Right hindlimb (tissue), 1 donor: ENCODE measurements around the gene HEBP2.
"Not testable (repeated sequence)": the region's sequence is repeated elsewhere in the genome, so short reads cannot be mapped to it uniquely, and the experiment has no call there.

ENCODE experiments used
- DNase-seq: peaks from one replicate; pipeline ENCODE4 v3.0.0-alpha.2; 2018

The HEBP2 gene, protein sequence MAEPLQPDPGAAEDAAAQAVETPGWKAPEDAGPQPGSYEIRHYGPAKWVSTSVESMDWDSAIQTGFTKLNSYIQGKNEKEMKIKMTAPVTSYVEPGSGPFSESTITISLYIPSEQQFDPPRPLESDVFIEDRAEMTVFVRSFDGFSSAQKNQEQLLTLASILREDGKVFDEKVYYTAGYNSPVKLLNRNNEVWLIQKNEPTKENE

GRCh38 chr6:138403801-138404665, at the start of gene HEBP2:
Gene HEBP2, plus strand, starts transcription at chr6:138404223. Its CDS starts 273 bp downstream, at chr6:138404496.
- peak; percentile 91 for DNase-seq

GRCh38 chr6:138357928-138358327, 46.1 kb upstream of the HEBP2 start:
- DNase-seq, result no peak

DNA sequence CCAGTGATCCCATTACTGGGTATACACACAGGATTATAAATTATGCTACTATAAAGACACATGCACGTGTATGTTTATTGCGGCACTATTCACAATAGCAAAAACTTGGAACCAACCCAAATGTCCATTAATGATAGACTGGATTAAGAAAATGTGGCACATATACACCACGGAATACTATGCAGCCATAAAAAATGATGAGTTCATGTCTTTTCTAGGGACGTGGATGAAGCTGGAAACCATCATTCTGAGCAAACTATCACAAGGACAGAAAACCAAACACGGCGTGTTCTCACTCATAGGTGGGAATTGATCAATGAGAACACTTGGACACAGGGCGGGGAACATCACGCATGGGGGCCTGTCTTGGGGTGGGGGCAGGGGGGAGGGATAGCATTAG, 35.3 kb upstream of the HEBP2 start:
- not testable (repeated sequence) for DNase-seq

GRCh38 chr6:138370631-138371451, 33.2 kb upstream of the HEBP2 start:
- no peak for DNase-seq

- no peak for DNase-seq
These were observed 32.6 kb upstream of the HEBP2 start for GRCh38 chr6:138371452-138371711.

DNA sequence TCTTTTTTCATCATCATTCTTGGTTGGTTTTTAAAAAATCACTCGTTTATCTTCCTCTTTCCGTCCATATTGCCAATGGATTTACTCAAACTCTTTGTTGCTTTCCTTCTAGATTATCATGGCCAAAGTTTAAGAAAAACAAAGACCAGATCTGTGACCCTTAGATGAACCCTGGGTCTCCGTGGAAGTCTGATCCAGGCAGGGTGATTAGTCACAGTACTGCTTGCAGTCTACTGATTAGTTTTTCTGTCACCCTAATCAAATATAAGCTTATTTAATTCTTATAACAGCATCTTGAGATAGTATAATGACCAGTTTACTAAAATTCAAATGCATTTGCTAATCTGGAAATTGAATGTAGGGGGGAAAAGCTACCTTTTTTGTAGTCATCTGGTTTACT, 32.3 kb upstream of the HEBP2 start:
- DNase-seq, result no peak

- no peak for DNase-seq
These were observed 31.1 kb upstream of the HEBP2 start for GRCh38 chr6:138372711-138373463.

DNA sequence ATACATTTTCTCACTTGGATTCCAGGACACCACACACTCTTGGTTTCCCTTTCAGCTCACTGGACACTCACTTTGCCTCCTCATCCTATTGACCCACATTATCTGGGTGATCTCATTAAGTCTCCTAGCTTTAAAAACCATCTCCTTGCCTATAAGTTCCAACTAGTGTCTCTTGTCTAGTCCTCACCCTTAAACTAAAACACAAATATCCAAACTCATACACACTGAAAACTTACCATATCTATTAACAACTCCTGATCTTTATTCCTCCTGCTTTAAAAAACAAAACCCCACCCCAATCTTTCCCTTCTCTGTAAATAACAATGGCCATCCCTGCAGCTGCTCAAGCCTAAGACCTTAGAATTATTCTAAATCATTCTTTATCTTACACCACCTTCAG, 29.8 kb upstream of the HEBP2 start:
- DNase-seq, result no peak

DNA sequence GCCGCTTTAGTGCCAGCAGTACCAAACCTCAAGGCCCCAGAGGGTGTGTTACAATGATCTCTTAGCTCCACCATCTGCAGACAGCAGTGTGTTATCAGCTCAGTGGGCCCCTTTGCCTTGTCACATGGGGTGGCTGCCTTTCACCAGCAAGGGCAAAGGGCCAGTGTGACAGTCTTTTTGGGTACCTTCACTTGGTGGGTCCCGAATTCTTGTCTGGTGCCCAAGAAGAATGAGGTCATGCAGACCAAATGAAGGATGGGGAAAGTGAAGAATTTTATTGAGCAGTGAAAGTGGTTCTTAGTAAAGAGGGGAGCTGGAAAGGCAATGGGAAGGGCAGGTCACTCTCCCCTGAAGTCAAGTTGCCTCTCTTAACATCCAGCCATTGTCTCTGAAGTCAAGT, 29.2 kb upstream of the HEBP2 start:
- DNase-seq, result no peak

DNA sequence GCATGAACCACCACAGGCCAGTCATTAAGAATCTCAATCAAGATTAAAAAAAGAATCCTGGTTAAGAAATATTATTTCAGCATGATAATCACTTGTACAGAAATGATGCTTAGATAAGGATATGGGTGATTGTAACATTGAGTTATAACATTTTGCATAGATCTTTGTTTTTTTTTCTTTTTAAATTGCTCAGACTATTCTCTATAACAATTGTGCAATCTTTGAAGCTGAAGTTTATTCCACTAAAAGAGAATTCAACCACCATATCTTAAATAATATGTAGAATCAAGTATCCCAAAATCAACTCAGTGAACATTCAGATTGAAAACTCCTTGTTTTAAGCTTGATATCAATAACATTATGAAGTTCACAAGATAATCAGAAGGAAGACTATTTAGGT, 27.0 kb upstream of the HEBP2 start:
- no peak for DNase-seq

GRCh38 chr6:138377844-138378243, 26.2 kb upstream of the HEBP2 start, which contains the start of gene SMIM28:
Gene SMIM28, plus strand, starts transcription at chr6:138377905. Its CDS starts 168 bp downstream, at chr6:138378073.
- DNase-seq, result no peak

DNA sequence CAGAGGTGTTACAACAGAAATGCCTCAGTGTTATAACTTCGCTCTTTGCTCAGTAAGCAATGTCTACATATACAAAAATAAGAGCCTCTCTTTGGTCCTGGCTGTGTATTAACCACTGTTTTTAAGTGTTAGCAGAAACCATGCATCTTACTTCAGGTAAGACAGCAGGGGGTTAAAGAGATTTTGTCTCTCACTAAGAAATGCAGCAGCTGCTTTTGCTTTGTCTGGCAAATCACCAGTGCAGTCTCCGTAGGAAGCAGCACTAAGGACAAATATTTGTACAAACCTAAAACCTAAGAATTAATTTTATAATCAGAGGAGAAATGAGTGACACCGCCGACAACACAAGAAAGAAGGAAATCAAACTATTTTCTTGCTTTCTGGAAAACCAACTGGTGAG, 25.6 kb upstream of the HEBP2 start:
- no peak for DNase-seq

DNA sequence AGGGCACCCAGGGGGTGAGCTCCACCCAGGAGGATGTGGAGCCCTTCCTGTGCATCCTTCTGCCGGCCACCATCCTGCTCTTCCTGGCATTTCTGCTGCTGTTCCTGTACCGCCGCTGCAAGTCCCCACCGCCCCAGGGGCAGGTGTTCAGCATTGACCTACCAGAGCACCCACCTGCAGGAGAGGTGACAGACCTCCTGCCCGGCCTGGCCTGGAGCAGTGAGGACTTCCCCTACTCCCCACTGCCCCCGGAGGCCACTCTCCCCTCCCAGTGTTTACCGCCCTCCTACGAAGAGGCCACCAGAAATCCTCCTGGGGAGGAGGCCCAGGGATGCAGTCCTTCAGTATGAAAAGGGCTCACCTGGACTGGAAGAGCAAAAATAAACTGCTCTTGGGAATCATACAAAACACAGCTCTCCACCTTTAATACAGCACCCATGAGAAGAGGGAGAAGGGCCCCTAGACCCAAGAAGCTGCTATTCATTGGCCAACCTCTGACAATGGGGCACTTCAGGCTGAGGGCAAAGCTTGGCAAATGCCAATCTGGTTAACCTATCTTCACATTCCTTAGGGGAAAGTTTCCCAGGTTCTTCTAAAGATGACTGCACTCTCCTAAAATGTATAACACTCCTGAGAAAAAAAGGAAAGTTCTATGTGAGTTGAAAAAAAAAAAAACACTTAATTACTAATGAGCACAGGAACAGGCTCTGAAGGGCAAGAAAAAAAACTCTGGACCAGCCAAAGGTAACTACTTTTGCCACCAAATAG, 21.3 kb upstream of the HEBP2 start:
- DNase-seq, result no peak

- no peak for DNase-seq
These were observed 20.2 kb upstream of the HEBP2 start for GRCh38 chr6:138383776-138384175.

GRCh38 chr6:138386897-138387296, 17.1 kb upstream of the HEBP2 start:
- DNase-seq, result no peak

DNA sequence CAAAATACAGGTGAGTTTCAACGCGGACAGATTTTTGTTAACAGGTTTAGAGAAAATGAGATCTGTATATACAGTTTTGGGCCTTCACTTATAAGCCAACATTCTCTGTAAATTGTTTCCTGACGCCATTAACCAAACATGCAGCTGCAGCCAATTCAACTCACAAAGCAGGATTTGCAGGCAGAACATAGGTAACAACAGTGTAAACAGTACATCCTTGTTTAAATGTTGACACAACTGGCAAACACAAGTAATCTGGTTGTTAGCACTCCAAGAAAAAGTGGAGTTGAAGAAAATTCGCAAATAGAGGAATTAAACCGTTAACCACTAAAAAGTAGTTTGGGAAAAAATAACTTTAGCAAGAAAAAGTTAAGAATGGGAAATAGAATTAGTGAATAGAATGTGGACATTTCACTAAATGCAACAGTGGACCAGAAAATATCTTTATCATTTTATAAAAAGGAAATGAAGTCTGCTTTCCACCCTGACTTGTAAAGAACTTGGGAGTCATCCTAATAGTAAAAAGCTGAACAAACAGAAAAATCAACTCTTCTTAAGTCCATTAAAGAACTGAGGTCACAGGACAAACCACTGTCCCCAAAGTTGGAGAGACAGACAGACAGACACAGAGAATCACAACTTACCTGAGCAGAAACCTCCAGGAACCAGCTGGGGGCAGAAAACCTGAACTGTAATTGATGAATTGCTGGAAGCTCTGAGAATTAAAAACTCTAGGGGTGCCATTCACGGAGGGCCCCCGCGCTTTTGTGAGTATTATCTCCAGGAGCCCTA, 16.2 kb upstream of the HEBP2 start:
- no peak for DNase-seq

- no peak for DNase-seq
These were observed 14.5 kb upstream of the HEBP2 start for GRCh38 chr6:138389551-138389950.

DNA sequence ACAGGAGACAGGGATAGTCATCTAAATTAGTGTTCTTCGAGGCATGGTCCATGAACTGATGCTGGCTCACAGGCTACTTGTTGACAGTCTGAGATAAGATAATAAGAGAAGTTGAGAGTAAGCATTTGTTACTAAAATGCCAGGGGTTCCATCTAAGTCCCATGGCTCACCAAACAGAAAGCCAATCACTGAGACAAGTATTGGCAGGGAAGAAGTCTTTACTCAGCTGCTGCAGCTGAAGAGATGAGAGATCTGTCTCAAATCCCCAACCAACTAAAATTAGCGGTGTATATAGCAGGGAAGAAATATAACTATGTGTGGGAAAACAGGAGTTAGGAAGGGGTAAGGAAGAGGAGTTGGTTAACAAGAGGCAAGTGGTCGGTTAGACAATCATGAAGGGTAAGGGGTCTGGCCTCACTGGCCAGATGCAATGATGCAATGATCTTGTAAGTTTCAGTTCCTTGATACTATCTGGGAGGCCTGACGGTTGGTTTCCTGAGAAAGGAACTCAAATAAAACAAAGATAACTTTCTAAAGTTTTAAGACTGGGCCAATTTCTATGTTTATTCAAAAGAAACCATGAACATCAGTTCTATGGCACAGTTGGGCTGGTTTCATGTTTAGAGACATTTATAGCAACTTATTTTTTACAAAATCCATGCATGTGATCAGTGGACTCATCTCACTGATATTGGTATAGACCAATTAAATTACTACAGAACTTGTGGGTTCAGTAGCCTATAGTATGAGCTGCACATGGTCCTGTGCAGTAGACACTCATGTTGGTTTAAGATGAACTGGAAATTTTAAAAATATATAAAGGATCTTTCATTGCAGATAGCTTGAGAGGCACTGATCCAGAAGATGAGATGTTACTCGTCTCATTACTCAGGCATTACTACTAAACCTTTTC, 9.9 kb upstream of the HEBP2 start:
- no peak for DNase-seq

DNA sequence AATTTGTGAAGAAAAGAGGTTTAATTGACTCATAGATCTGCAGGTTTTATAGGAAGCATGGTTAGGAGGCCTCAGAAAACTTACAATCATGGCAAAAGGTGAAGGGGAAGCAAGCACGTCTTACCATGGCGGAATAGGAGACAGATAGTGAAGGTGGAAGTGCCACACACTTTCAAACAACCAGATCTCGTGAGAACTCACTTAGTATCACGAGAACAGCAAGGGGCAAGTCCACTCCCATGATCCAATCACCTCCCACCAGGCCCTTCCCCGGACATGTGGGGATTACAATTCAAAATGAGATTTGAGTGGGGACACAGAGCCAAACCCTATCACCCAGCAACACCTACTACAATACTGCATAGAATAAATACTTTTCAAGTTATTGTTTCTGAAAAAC, 7.3 kb upstream of the HEBP2 start:
- no peak for DNase-seq
